KMS-11 (cell line): ENCODE results near the gene KCNE3.

Experiments
- H2AFZ ChIP-seq: fragments of 200-600 bp; sonication (generic); 2 replicates; pipeline ENCODE4 v1.6.1; 2016; ENCODE audit warnings: antibody characterized with exemption, mixed run types, low read depth
- H3K27ac ChIP-seq: fragments of 200-600 bp; sonication (generic); 2 replicates; pipeline ENCODE4 v1.6.1; 2016; ENCODE audit warnings: mild to moderate bottlenecking, mixed run types
- H3K27me3 ChIP-seq: fragments of 200-600 bp; sonication (generic); 2 replicates; pipeline ENCODE4 v1.6.1; 2017; ENCODE audit warnings: mild to moderate bottlenecking, low read depth, mixed run types, moderate library complexity; ENCODE audit not compliant: insufficient read depth
- H3K36me3 ChIP-seq: fragments of 200-600 bp; sonication (generic); 2 replicates; pipeline ENCODE4 v1.6.1; 2017; ENCODE audit warnings: mild to moderate bottlenecking, mixed run types; ENCODE audit not compliant: insufficient read depth
- H3K4me1 ChIP-seq: fragments of 200-600 bp; sonication (generic); 2 replicates; pipeline ENCODE4 v1.6.1; 2016; ENCODE audit warnings: mild to moderate bottlenecking, low read depth, mixed run types; ENCODE audit not compliant: poor library complexity, severe bottlenecking
- H3K4me2 ChIP-seq: fragments of 200-600 bp; sonication (generic); 2 replicates; pipeline ENCODE4 v1.7.0; 2016; ENCODE audit warnings: mild to moderate bottlenecking, mixed run types
- H3K4me3 ChIP-seq: fragments of 200-600 bp; sonication (generic); IDR thresholded peaks from 2 replicates; pipeline ENCODE4 v1.6.1; 2017; ENCODE audit warnings: low read depth, low read length, mixed read lengths; ENCODE audit not compliant: insufficient read depth
- H3K79me2 ChIP-seq: fragments of 200-600 bp; sonication (generic); 2 replicates; pipeline ENCODE4 v1.6.1; 2016; ENCODE audit warnings: low read depth, mixed run types; ENCODE audit not compliant: insufficient read depth
- H3K9ac ChIP-seq: fragments of 200-600 bp; sonication (generic); 2 replicates; pipeline ENCODE4 v1.6.1; 2016; ENCODE audit warnings: mild to moderate bottlenecking, mixed run types
- H4K20me1 ChIP-seq: fragments of 200-600 bp; sonication (generic); 2 replicates; pipeline ENCODE4 v1.6.1; 2016; ENCODE audit warnings: mild to moderate bottlenecking, mixed run types; ENCODE audit not compliant: insufficient read depth
- CTCF ChIP-seq: fragments of 200-600 bp; sonication (generic); conservative IDR thresholded peaks from 2 replicates; pipeline ENCODE4 v1.6.1; 2017; ENCODE audit warnings: low read depth, mild to moderate bottlenecking, antibody characterized with exemption, low read length, moderate library complexity, mixed read lengths

Gene KCNE3

GRCh38 chr11:74434528-74434927, 32.8 kb downstream of the KCNE3 start:
- no peaks in the 10 kb centered on the region for H4K20me1 ChIP-seq
- H3K27me3 ChIP-seq: no peaks in the 10 kb centered on the region
- TF ChIP-seq CTCF: no peak
- no peaks in the 10 kb centered on the region for H3K4me1 ChIP-seq
- H3K4me2 ChIP-seq: no peak overlapping the region
- no peak overlapping the region for H3K9ac ChIP-seq
- no peaks in the 10 kb centered on the region for H3K36me3 ChIP-seq
- no peak overlapping the region for H3K27ac ChIP-seq
- H2AFZ ChIP-seq: no peak overlapping the region
- no peak overlapping the region for H3K4me3 ChIP-seq
- no peaks in the 10 kb centered on the region for H3K79me2 ChIP-seq

GRCh38 chr11:74429205-74429604, 38.1 kb downstream of the KCNE3 start:
- Histone ChIP-seq H3K9ac (no peak overlapping the region), H3K4me1 (no peaks in the 10 kb centered on the region), H2AFZ (no peak overlapping the region)

GRCh38 chr11:74427384-74427886, 39.9 kb downstream of the KCNE3 start:
- Histone ChIP-seq H3K9ac (no peak overlapping the region), H3K4me2 (no peak overlapping the region), H3K27ac (no peak overlapping the region)

More at GRCh38 chr11:74429205-74429604, 38.1 kb downstream of the KCNE3 start:
- TF ChIP-seq CTCF: no peak
- H3K4me2 ChIP-seq: no peak overlapping the region
- no peaks in the 10 kb centered on the region for H3K27me3 ChIP-seq
- no peaks in the 10 kb centered on the region for H3K36me3 ChIP-seq
- H4K20me1 ChIP-seq: no peaks in the 10 kb centered on the region
- no peaks in the 10 kb centered on the region for H3K79me2 ChIP-seq
- H3K27ac ChIP-seq: no peak overlapping the region
- H3K4me3 ChIP-seq: no peak overlapping the region

GRCh38 chr11:74425100-74425499, 42.2 kb downstream of the KCNE3 start:
- no peak for TF ChIP-seq CTCF
- H3K4me2 ChIP-seq: no peak overlapping the region
- no peak overlapping the region for H3K4me3 ChIP-seq
- no peaks in the 10 kb centered on the region for H4K20me1 ChIP-seq
- no peaks in the 10 kb centered on the region for H3K4me1 ChIP-seq
- no peaks in the 10 kb centered on the region for H3K27me3 ChIP-seq
- no peak overlapping the region for H3K9ac ChIP-seq
- H3K79me2 ChIP-seq: no peaks in the 10 kb centered on the region
- no peak overlapping the region for H3K27ac ChIP-seq
- H2AFZ ChIP-seq: no peak overlapping the region
- no peaks in the 10 kb centered on the region for H3K36me3 ChIP-seq

More at GRCh38 chr11:74427384-74427886, 39.9 kb downstream of the KCNE3 start:
- Histone ChIP-seq H3K27me3 (no peaks in the 10 kb centered on the region), H3K36me3 (no peaks in the 10 kb centered on the region), H2AFZ (no peak overlapping the region), H4K20me1 (no peaks in the 10 kb centered on the region), H3K79me2 (no peaks in the 10 kb centered on the region), H3K4me1 (no peaks in the 10 kb centered on the region), H3K4me3 (no peak overlapping the region)
- TF ChIP-seq CTCF: no peak
